HCT116 (cell line): ENCODE data around the gene CALM3. TPM values are rescaled to one million over a fixed set of nuclear protein-coding genes. Genes with fewer than 3 reads are reported as not detected.

ENCODE experiments used
- ATAC-seq: fragments of 200-7000 bp; cut with Tn5 transposase; 2 replicates; pipeline ENCODE4 v1.9.1; 2020; ENCODE audit warnings: mild to moderate bottlenecking, moderate library complexity
- BruUV-seq: library from RNA; stranded (reverse); fragments of 400-500 nt; replicated peaks from 2 replicates; lab custom pipeline; 2021; lab: Mats Ljungman, UMichigan
- CTCF ChIA-PET: fragments of 300-600 bp; sonication (Branson Sonifier 250); formaldehyde crosslinking; loops from one replicate; lab custom pipeline; 2021; ENCODE audit warnings: antibody characterized with exemption; lab: Charles Lee
- POLR2A ChIA-PET: fragments of 300-600, 350-600 bp; sonication (Branson Sonifier 250); formaldehyde crosslinking; loops from one replicate; lab custom pipeline; 2021; ENCODE audit warnings: antibody characterized with exemption; lab: Charles Lee
- RAD21 ChIA-PET, 2 experiments: fragments of 300-600 bp; sonication (Branson Sonifier 250); formaldehyde crosslinking; loops; one replicate each; lab custom pipeline; 2023; ENCODE audit warnings: low total read pairs in 2 of 2; ENCODE audit not compliant: uncharacterized antibody in 2 of 2, unreplicated experiment in 2 of 2, low non-redundant PET in 1 of 2; lab: Charles Lee
- DNase-seq: peaks from one replicate; pipeline ENCODE4 v3.0.0-alpha.2; 2010; ENCODE audit warnings: low read depth, low spot score
- H2AFZ ChIP-seq: fragments of 200-600 bp; shearing (Covaris generic), sonication (generic); 2 replicates; pipeline ENCODE4 v1.6.1; 2017; ENCODE audit warnings: low read depth, mixed run types, mixed read lengths, antibody characterized with exemption, low read length; ENCODE audit not compliant: poor library complexity, severe bottlenecking
- H3K27ac ChIP-seq: 2 replicates; pipeline ENCODE4 v1.5.1; 2012; ENCODE audit warnings: low read depth, low read length
- H3K27me3 ChIP-seq: fragments of 200-600 bp; sonication (generic); 2 replicates; pipeline ENCODE4 v1.6.1; 2016; ENCODE audit warnings: mixed run types, low read length, mixed read lengths; ENCODE audit not compliant: insufficient read depth
- H3K36me3 ChIP-seq, 2 experiments: fragments of 200-500 bp in 1 of 2; fragments of 200-600 bp in 1 of 2; sonication (Bioruptor generic) in 1 of 2; sonication (generic) in 1 of 2; 2 replicates each; pipeline versions ENCODE4 v1.5.1 to v1.6.1; 2014 to 2016; ENCODE audit warnings: low read length in 2 of 2, inconsistent platforms in 1 of 2, mixed read lengths in 1 of 2, mixed run types in 1 of 2; ENCODE audit not compliant: insufficient read depth in 2 of 2, control insufficient read depth in 1 of 2
- H3K4me1 ChIP-seq, 2 experiments: fragments of 200-600 bp in 1 of 2; sonication (generic) in 1 of 2; 2 replicates each; pipeline versions ENCODE4 v1.5.1 to v1.6.1; 2012 to 2017; ENCODE audit warnings: low read length in 2 of 2, inconsistent platforms in 1 of 2, mild to moderate bottlenecking in 1 of 2, mixed read lengths in 1 of 2, mixed run types in 1 of 2, moderate library complexity in 1 of 2; ENCODE audit not compliant: insufficient read depth in 2 of 2, control insufficient read depth in 1 of 2
- H3K4me2 ChIP-seq: fragments of 200-600 bp; sonication (generic); 2 replicates; pipeline ENCODE4 v1.6.1; 2017; ENCODE audit warnings: mixed run types, low read length, mixed read lengths
- H3K4me3 ChIP-seq, 2 experiments: fragments of 200-600 bp in 1 of 2; sonication (generic) in 1 of 2; replicated peaks in 1 of 2; 2 replicates each; pipeline ENCODE4 v1.5.1; 2011 to 2016; ENCODE audit warnings: low read length in 2 of 2, control low read depth in 1 of 2, low read depth in 1 of 2, mild to moderate bottlenecking in 1 of 2, mixed read lengths in 1 of 2, mixed run types in 1 of 2
- H3K79me2 ChIP-seq: fragments of 200-600 bp; sonication (generic); 2 replicates; pipeline ENCODE4 v1.6.1; 2017; ENCODE audit warnings: mild to moderate bottlenecking, mixed run types, low read length, moderate library complexity, mixed read lengths; ENCODE audit not compliant: insufficient read depth
- H3K9ac ChIP-seq: fragments of 200-600 bp; sonication (generic); 2 replicates; pipeline ENCODE4 v1.6.1; 2016; ENCODE audit warnings: low read length, mixed read lengths
- H3K9me2 ChIP-seq: fragments of 200-600 bp; sonication (generic), shearing (Covaris generic); 2 replicates; pipeline ENCODE4 v1.6.1; 2017; ENCODE audit warnings: mixed run types, mild to moderate bottlenecking, moderate library complexity; ENCODE audit not compliant: insufficient read depth
- H3K9me3 ChIP-seq, 2 experiments: fragments of 200-500 bp in 1 of 2; fragments of 200-600 bp in 1 of 2; sonication (Bioruptor generic) in 1 of 2; sonication (generic) in 1 of 2; 2 replicates each; pipeline ENCODE4 v1.6.1; 2014 to 2017; ENCODE audit warnings: low read length in 2 of 2, mixed read lengths in 2 of 2, inconsistent platforms in 1 of 2, low read depth in 1 of 2, mild to moderate bottlenecking in 1 of 2, mixed run types in 1 of 2, moderate library complexity in 1 of 2; ENCODE audit not compliant: control insufficient read depth in 1 of 2, insufficient read depth in 1 of 2
- H4K20me1 ChIP-seq: fragments of 200-600 bp; sonication (generic), shearing (Covaris generic); 2 replicates; pipeline ENCODE4 v1.6.1; 2017; ENCODE audit warnings: mixed run types, mild to moderate bottlenecking, moderate library complexity; ENCODE audit not compliant: insufficient read depth
- EGR1 ChIP-seq: IDR thresholded peaks from 2 replicates; pipeline ENCODE4 v1.6.1; 2012; ENCODE audit warnings: low read depth
- ELF1 ChIP-seq: IDR thresholded peaks from 2 replicates; pipeline ENCODE4 v1.6.1; 2012; ENCODE audit warnings: low read depth, borderline replicate concordance
- EZH2 ChIP-seq: fragments of 200-600 bp; sonication (generic); IDR thresholded peaks from 2 replicates; pipeline ENCODE4 v1.6.1; 2017; ENCODE audit warnings: antibody characterized with exemption, mixed run types
- EZH2phosphoT487 ChIP-seq: fragments of 200-600 bp; IDR thresholded peaks from 2 replicates; pipeline ENCODE4 v1.6.1; 2018; ENCODE audit warnings: antibody characterized with exemption, borderline replicate concordance
- MAX ChIP-seq: IDR thresholded peaks from 2 replicates; pipeline ENCODE4 v1.6.1; 2012
- POLR2A ChIP-seq: IDR thresholded peaks from 2 replicates; pipeline ENCODE4 v1.7.0; 2011; ENCODE audit warnings: borderline replicate concordance; ENCODE audit not compliant: insufficient read depth, insufficient read length; ENCODE audit errors: extremely low read depth
- POLR2AphosphoS5 ChIP-seq: IDR thresholded peaks from 2 replicates; pipeline ENCODE4 v1.6.1; 2011; ENCODE audit warnings: mild to moderate bottlenecking, low read depth, low read length, moderate library complexity
- RAD21 ChIP-seq: IDR thresholded peaks from 2 replicates; pipeline ENCODE4 v1.6.1; 2012; ENCODE audit warnings: low read depth, mild to moderate bottlenecking
- SP1 ChIP-seq: IDR thresholded peaks from 2 replicates; pipeline ENCODE4 v1.6.1; 2012; ENCODE audit warnings: low read depth
- ZNF274 ChIP-seq: fragments of 200-500 bp; sonication (Bioruptor generic); IDR thresholded peaks from 2 replicates; pipeline ENCODE4 v1.6.1; 2014; ENCODE audit warnings: mild to moderate bottlenecking, low read depth, low read length, inconsistent platforms
- intact Hi-C: fragments of 100-400 bp; cut with micrococcal nuclease; formaldehyde crosslinking; loops from 2 replicates; pipeline ENCODE4 v1.10.0; 2022
- total RNA-seq: library from RNA; stranded (reverse); gene quantifications from one replicate; pipeline ENCODE4 v1.2.1, GENCODE V29; 2021; ENCODE audit not compliant: unreplicated experiment

The CALM3 gene
- total RNA-seq, 1 experiment from 2014 or later: 335 TPM

- ChIA-PET RAD21 (interaction anchor here in 1 of 2 experiments (0.7 kb wide), 1 partner anchor 49 kb away, joined by 3 read pairs; the partner anchor contains the start of gene DACT3), CTCF (interaction anchor here (7.7 kb wide), 1 partner anchor 51 kb away, joined by 217 read pairs; the partner anchor contains the start of gene DACT3), POLR2A (interaction anchor here (1.3 to 1.4 kb wide), 2 partner anchors 11 to 50 kb away, joined by 3 to 8 read pairs; partner anchors contain the start of genes CALM3 and DACT3)
- H3K4me3 ChIP-seq: no peak overlapping the region
- no peaks in the 10 kb centered on the region for H3K9me2 ChIP-seq
- no peaks in the 10 kb centered on the region for H3K9me3 ChIP-seq
- H3K36me3 ChIP-seq: peaks cover 19 to 28% of the 10 kb centered on the region in 2 experiments
- no peaks in the 10 kb centered on the region for H4K20me1 ChIP-seq
- no peaks in the 10 kb centered on the region for H3K27me3 ChIP-seq
- no peak overlapping the region for H3K9ac ChIP-seq
- BruUV-seq: no TSS peak
- DNase-seq (no peak), ATAC-seq (no peak)
- H3K79me2 ChIP-seq: 0 out of 2 replicates have a peak, but pooled peaks cover 8% of the 10 kb centered on the region
- no peak for TF ChIP-seq EZH2
- intact Hi-C loops: loop anchor here (10.0 kb wide), 1 partner anchor 113 kb away; no protein-coding TSS in a partner anchor
- peaks cover 0 to 16% of the 10 kb centered on the region in 2 experiments; a peak in 3 of 4 replicates for H3K4me1 ChIP-seq
- no peak overlapping the region for H3K27ac ChIP-seq
- H2AFZ ChIP-seq: no peak overlapping the region
- H3K4me2 ChIP-seq: no peak overlapping the region
These were observed 10.6 kb downstream of the CALM3 start for GRCh38 chr19:46611776-46612175.

GRCh38 chr19:46613525-46613924 lies 12.4 kb downstream of the CALM3 start:
- Histone ChIP-seq H3K36me3 (peaks cover 8 to 10% of the 10 kb centered on the region in 2 experiments; a peak in 1 of 4 replicates), H3K27ac (no peak overlapping the region), H3K9me3 (no peaks in the 10 kb centered on the region), H3K4me3 (no peak overlapping the region), H3K4me2 (no peak overlapping the region), H3K79me2 (no peaks in the 10 kb centered on the region), H3K9me2 (no peaks in the 10 kb centered on the region), H3K9ac (no peak overlapping the region), H3K4me1 (peaks cover 0 to 22% of the 10 kb centered on the region in 2 experiments; a peak in 3 of 4 replicates), H4K20me1 (no peaks in the 10 kb centered on the region), H3K27me3 (no peaks in the 10 kb centered on the region), H2AFZ (no peak overlapping the region)
- intact Hi-C loops: loop anchor here (10.0 kb wide), 1 partner anchor 111 kb away; no protein-coding TSS in a partner anchor
- no peak for ATAC-seq
- no TSS peak for BruUV-seq
- no peak for TF ChIP-seq ZNF274
- TF ChIP-seq EZH2phosphoT487: no peak
- TF ChIP-seq RAD21: no peak
- no peak for TF ChIP-seq EZH2
- no peak for TF ChIP-seq MAX
- no peak for TF ChIP-seq POLR2A
- TF ChIP-seq POLR2AphosphoS5: no peak
- no peak for TF ChIP-seq EGR1
- no peak for TF ChIP-seq SP1
- TF ChIP-seq ELF1: no peak
- ChIA-PET POLR2A (interaction anchor here (1.8 to 1.9 kb wide), 2 partner anchors 13 to 48 kb away, joined by 7 to 9 read pairs; partner anchors contain the start of genes CALM3 and DACT3), CTCF (interaction anchor here (0.5 to 7.7 kb wide), 12 partner anchors 9 to 425 kb away, joined by 3 to 217 read pairs (median 6); partner anchors contain the start of genes CALM3, DACT3 and PTGIR), RAD21 (interaction anchor here (1.3 to 2.4 kb wide), 2 partner anchors 48 to 49 kb away, joined by 8 to 14 read pairs; partner anchors contain the start of gene DACT3 (in 1 of the 2))
- DNase-seq: no peak
